H54 (cell line): ENCODE measurements around the gene ZCCHC24.

Source experiments
- DNase-seq: peaks from one replicate; pipeline ENCODE4 v3.0.0; 2011; ENCODE audit warnings: low spot score, mixed read lengths; ENCODE audit not compliant: insufficient read length
- FAIRE-seq: peaks from 3 replicates; lab custom pipeline; 2011; peaks lifted over from hg19 to GRCh38; lab: Jason Lieb, UNC
- POLR2A ChIP-seq: IDR thresholded peaks from 2 replicates; pipeline ENCODE4 v1.6.1; 2011; ENCODE audit warnings: low read depth, mild to moderate bottlenecking, low read length

The ZCCHC24 gene

GRCh38 chr10:79383974-79384606, 61.3 kb downstream of the ZCCHC24 start:
- no peak for FAIRE-seq
- TF ChIP-seq POLR2A, result no peak
- DNase-seq, result no peak

GRCh38 chr10:79382491-79382941, 62.9 kb downstream of the ZCCHC24 start:
- DNase-seq (no peak), FAIRE-seq (no peak)
- TF ChIP-seq POLR2A, result no peak

GRCh38 chr10:79381804-79382221, 63.6 kb downstream of the ZCCHC24 start:
- no peak for TF ChIP-seq POLR2A
- DNase-seq, result peak; percentile 99
- peak; percentile 65 for FAIRE-seq

- no peak for DNase-seq
Measured at GRCh38 chr10:79380946-79381721, 64.3 kb downstream of the ZCCHC24 start.

GRCh38 chr10:79380125-79380945, 65.1 kb downstream of the ZCCHC24 start:
- no peak for FAIRE-seq
- no peak for DNase-seq
- TF ChIP-seq POLR2A, result no peak

More at GRCh38 chr10:79380946-79381721, 64.3 kb downstream of the ZCCHC24 start:
- TF ChIP-seq POLR2A, result no peak
- no peak for FAIRE-seq

- FAIRE-seq, result no peak
Measured at GRCh38 chr10:79379512-79380124, 65.8 kb downstream of the ZCCHC24 start.

GRCh38 chr10:79378647-79379511, 66.5 kb downstream of the ZCCHC24 start:
- TF ChIP-seq POLR2A, result no peak
- FAIRE-seq (no peak), DNase-seq (no peak)

More at GRCh38 chr10:79379512-79380124, 65.8 kb downstream of the ZCCHC24 start:
- no peak for TF ChIP-seq POLR2A
- no peak for DNase-seq

- no peak for DNase-seq
- no peak for FAIRE-seq
- no peak; the same call in 1 of the 2 replicates for TF ChIP-seq POLR2A
Measured at GRCh38 chr10:79378383-79378646, 67.1 kb downstream of the ZCCHC24 start.

GRCh38 chr10:79377557-79378382, 67.7 kb downstream of the ZCCHC24 start:
- no peak for FAIRE-seq
- no peak for TF ChIP-seq POLR2A
- no peak for DNase-seq

GRCh38 chr10:79376751-79377556, 68.5 kb downstream of the ZCCHC24 start:
- FAIRE-seq (no peak), DNase-seq (no peak)
- no peak for TF ChIP-seq POLR2A

GRCh38 chr10:79376078-79376628, 69.3 kb downstream of the ZCCHC24 start:
- no peak for FAIRE-seq
- DNase-seq, result no peak
- TF ChIP-seq POLR2A, result no peak; the same call in 1 of the 2 replicates
